ENCODE measurements around the gene CCDC122.

Gene CCDC122

GRCh38 chr13:43802511-43802910 lies 77.0 kb downstream of the CCDC122 start:
- in situ Hi-C loops (cut with HindIII; ENCODE audit: low sequenced_read_pairs) = loop anchor here (10.0 kb wide), 1 partner anchor 718 kb away; no protein-coding TSS in a partner anchor

GRCh38 chr13:43800828-43801227 lies 78.7 kb downstream of the CCDC122 start:
- in situ Hi-C loops (cut with HindIII; ENCODE audit: low sequenced_read_pairs) = loop anchor here (10.0 kb wide), 1 partner anchor 716 kb away; no protein-coding TSS in a partner anchor
- no peak overlapping the region for H3K4me3 ChIP-seq (ENCODE audit: low read depth, low read length)
- no peak for DNase-seq (ENCODE audit: low read depth)
- no peak for TF ChIP-seq CTCF (IDR thresholded peaks at IDR 0.05; ENCODE audit: low read depth, low read length, missing control alignments)

More at GRCh38 chr13:43802511-43802910, 77.0 kb downstream of the CCDC122 start:
- TF ChIP-seq CTCF (IDR thresholded peaks at IDR 0.05; ENCODE audit: low read depth, low read length, missing control alignments) = no peak
- H3K4me3 ChIP-seq (ENCODE audit: low read depth, low read length) = no peak overlapping the region
- no peak for DNase-seq (ENCODE audit: low read depth)

GRCh38 chr13:43799191-43799590 lies 80.3 kb downstream of the CCDC122 start:
- TF ChIP-seq CTCF (IDR thresholded peaks at IDR 0.05; ENCODE audit: low read depth, low read length, missing control alignments) = no peak
- H3K4me3 ChIP-seq (ENCODE audit: low read depth, low read length) = no peak overlapping the region
- no peak for DNase-seq (ENCODE audit: low read depth)
- in situ Hi-C loops (cut with HindIII; ENCODE audit: low sequenced_read_pairs) = no loop called here

GRCh38 chr13:43797869-43798268 lies 81.7 kb downstream of the CCDC122 start:
- in situ Hi-C loops (cut with HindIII; ENCODE audit: low sequenced_read_pairs) = no loop called here
- no peak for TF ChIP-seq CTCF (IDR thresholded peaks at IDR 0.05; ENCODE audit: low read depth, low read length, missing control alignments)

GRCh38 chr13:43797159-43797558 lies 82.4 kb downstream of the CCDC122 start:
- H3K4me3 ChIP-seq (ENCODE audit: low read depth, low read length) = no peak overlapping the region
- TF ChIP-seq CTCF (IDR thresholded peaks at IDR 0.05; ENCODE audit: low read depth, low read length, missing control alignments) = no peak
- DNase-seq (ENCODE audit: low read depth) = no peak
- in situ Hi-C loops (cut with HindIII; ENCODE audit: low sequenced_read_pairs) = no loop called here

More at GRCh38 chr13:43797869-43798268, 81.7 kb downstream of the CCDC122 start:
- H3K4me3 ChIP-seq (ENCODE audit: low read depth, low read length) = no peak overlapping the region
- DNase-seq (ENCODE audit: low read depth) = no peak

- no peak overlapping the region for H3K4me3 ChIP-seq (ENCODE audit: low read depth, low read length)
- in situ Hi-C loops (cut with HindIII; ENCODE audit: low sequenced_read_pairs) = no loop called here
- no peak for TF ChIP-seq CTCF (IDR thresholded peaks at IDR 0.05; ENCODE audit: low read depth, low read length, missing control alignments)
- DNase-seq (ENCODE audit: low read depth) = no peak
These were observed 85.1 kb downstream of the CCDC122 start for GRCh38 chr13:43794416-43794815.
